Adrenal gland (tissue), 12 donors: ENCODE measurements around the gene GLP2R. TPM values are rescaled to one million over a fixed set of nuclear protein-coding genes. Genes with fewer than 3 reads are reported as not detected.

Source experiments
- DNase-seq, 7 donors: peaks; one replicate each; pipeline ENCODE4 v3.0.0-alpha.2; 2019 to 2020
- H3K27ac ChIP-seq, 5 donors: fragments of 200-600 bp; sonication (generic) in 4 of 5; 1 replicate in 3 of 5; 2 replicates in 2 of 5; pipeline versions ENCODE4 v1.5.1 to v1.8.0; 2016 to 2020; ENCODE audit warnings: mild to moderate bottlenecking in 1 of 5
- H3K27me3 ChIP-seq: fragments of 200-600 bp; 2 replicates; pipeline ENCODE4 v1.8.0; 2021
- H3K36me3 ChIP-seq, 2 donors: fragments of 200-600 bp; replicated peaks in 1 of 2; 1 replicate in 1 of 2; 2 replicates in 1 of 2; pipeline versions ENCODE4 v1.5.1 to v1.8.0; 2018 to 2022
- H3K4me1 ChIP-seq, 2 donors: fragments of 200-600 bp; replicated peaks in 1 of 2; 1 replicate in 1 of 2; 2 replicates in 1 of 2; pipeline versions ENCODE4 v1.5.1 to v1.8.0; 2018 to 2021
- H3K4me3 ChIP-seq, 4 donors: fragments of 200-600 bp; sonication (generic) in 3 of 4; one replicate each; pipeline ENCODE4 v1.5.1; 2016 to 2018
- H3K9me3 ChIP-seq, 3 donors: fragments of 200-600 bp; sonication (generic) in 1 of 3; replicated peaks in 1 of 3; 1 replicate in 2 of 3; 2 replicates in 1 of 3; pipeline versions ENCODE4 v1.5.1 to v1.8.0; 2016 to 2021
- POLR2A ChIP-seq, 2 donors: fragments of 450-650 bp; IDR thresholded peaks; one replicate each; pipeline ENCODE4 v1.6.1; 2017; ENCODE audit warnings: antibody characterized with exemption in 2 of 2, mild to moderate bottlenecking in 2 of 2, moderate library complexity in 1 of 2
- WGBS, 4 donors: extraction: QIAGEN DNeasy Blood & Tissue Kit in 2 of 4; methylation state at CpG; one replicate each; pipeline versions ENCODE4 v1.1.5 to v1.1.7; 2013 to 2017; 5-methylcytosine and 5-hydroxymethylcytosine counted together
- intact Hi-C, 2 donors: fragments of 100-400 bp; cut with DNase I; formaldehyde crosslinking; loops; one replicate each; pipeline versions ENCODE4 v1.14.1 to v1.15.0; 2022 to 2023
- polyA plus RNA-seq, 3 donors: library from polyadenylated mRNA; stranded (reverse); fragments of 200-250 nt in 2 of 3; fragments of 350-450 nt in 1 of 3; fragmentation: Illumina TruSeq in 1 of 3; extraction: RNeasy Lipid Tissue Mini Kit (QIAGEN cat#74804) in 1 of 3; gene quantifications; one replicate each; pipeline ENCODE4 v1.2.3, GENCODE V29; 2013 to 2014
- total RNA-seq, 9 donors: library from RNA; depleted of rRNA in 4 of 9; stranded (reverse); fragments of >200 nt in 4 of 9; fragments of 120-200 nt in 1 of 9; fragmentation: NEBNext Ultra II Directional in 1 of 9; extraction: Animal tissue kit (Norgen Biotek cat#: 25700) in 1 of 9; gene quantifications; one replicate each; pipeline versions ENCODE4 v1.1.0 to v1.2.4, GENCODE V29; 2013 to 2023
- TF ChIP-seq, protein P1 (sequence below), 6 experiments: fragments of 450-650 bp in 4 of 6; fragments of 200-600 bp in 2 of 6; sonication (generic) in 1 of 6; IDR thresholded peaks; 1 replicate in 5 of 6; 2 replicates in 1 of 6; pipeline versions ENCODE4 v1.5.1 to v1.8.0; 2016 to 2021; ENCODE audit warnings: antibody characterized with exemption in 6 of 6, mild to moderate bottlenecking in 2 of 6, moderate library complexity in 1 of 6
- donor health status: healthy with polysubstance abuse.
- donor health status: Bipolar disorder and iron deficiency.
- donor health status: DM: yes; HTN: yes; CAD: no.
- donor health status: DM: no; HTN: no; CAD: no.
- donor health status: DM: no; HTN: no; CAD: no.
- donor health status: DM: yes; HTN: yes; CAD: no.

The GLP2R gene
- total and polyA plus RNA-seq, 12 donors = 0.07 to 1.2 (median 0.35) TPM; not detected in 1

DNA sequence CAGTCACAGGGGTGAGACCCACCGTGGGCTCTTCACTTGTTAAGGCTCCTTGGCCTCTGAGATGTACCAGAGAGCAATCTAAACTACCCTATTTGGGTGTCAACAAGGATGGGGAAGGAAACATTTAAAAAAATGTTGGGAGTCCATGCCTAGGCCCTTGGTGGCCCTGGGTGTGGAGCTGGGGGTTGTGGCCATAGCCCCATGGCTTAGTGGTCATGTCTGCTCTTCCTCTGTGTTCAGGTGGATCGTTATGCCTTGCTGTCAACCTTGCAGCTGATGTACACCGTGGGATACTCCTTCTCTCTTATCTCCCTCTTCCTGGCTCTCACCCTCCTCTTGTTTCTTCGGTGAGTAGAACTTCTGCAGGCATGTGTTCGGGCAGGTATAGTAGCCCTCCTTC is 28.5 kb downstream of the GLP2R start:
- no peak for TF ChIP-seq POLR2A (IDR thresholded peaks at IDR 0.05)
- TF ChIP-seq, protein P1, sequence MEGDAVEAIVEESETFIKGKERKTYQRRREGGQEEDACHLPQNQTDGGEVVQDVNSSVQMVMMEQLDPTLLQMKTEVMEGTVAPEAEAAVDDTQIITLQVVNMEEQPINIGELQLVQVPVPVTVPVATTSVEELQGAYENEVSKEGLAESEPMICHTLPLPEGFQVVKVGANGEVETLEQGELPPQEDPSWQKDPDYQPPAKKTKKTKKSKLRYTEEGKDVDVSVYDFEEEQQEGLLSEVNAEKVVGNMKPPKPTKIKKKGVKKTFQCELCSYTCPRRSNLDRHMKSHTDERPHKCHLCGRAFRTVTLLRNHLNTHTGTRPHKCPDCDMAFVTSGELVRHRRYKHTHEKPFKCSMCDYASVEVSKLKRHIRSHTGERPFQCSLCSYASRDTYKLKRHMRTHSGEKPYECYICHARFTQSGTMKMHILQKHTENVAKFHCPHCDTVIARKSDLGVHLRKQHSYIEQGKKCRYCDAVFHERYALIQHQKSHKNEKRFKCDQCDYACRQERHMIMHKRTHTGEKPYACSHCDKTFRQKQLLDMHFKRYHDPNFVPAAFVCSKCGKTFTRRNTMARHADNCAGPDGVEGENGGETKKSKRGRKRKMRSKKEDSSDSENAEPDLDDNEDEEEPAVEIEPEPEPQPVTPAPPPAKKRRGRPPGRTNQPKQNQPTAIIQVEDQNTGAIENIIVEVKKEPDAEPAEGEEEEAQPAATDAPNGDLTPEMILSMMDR (IDR thresholded peaks at IDR 0.05) = no peak
- Histone ChIP-seq H3K4me3 (no peak overlapping the region), H3K4me1 (no peaks in the 10 kb centered on the region), H3K9me3 (peaks cover 0 to 5% (median 0%) of the 10 kb centered on the region in 3 donors), H3K27me3 (no peaks in the 10 kb centered on the region), H3K27ac (no peak overlapping the region), H3K36me3 (no peaks in the 10 kb centered on the region)
- intact Hi-C loops = no loop called here
- 71 to 79% (median 75%) methylated on average over 5 of the region's 5 CpGs for WGBS, 4 donors
- DNase-seq = no peak

DNA sequence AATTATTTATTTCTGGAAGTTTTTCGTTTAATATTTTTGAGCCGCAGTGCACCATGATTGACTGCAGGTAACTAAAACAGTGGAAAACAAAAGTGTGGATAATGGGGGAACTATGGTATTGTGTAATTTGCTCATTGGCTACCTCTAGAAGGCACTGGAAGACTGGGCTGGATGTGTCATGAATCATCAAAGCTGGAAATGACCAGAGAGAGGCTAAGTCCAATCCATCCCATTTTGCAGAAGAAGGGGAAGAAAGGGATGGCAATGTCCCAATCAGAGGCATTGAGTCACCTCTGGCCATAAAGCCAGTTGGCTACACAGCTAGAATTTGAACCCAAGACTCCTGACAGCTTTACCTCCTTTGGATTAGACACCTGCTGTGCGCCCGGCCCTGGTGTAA is 29.3 kb downstream of the GLP2R start:
- no peak for TF ChIP-seq POLR2A (IDR thresholded peaks at IDR 0.05)
- TF ChIP-seq, protein P1 (IDR thresholded peaks at IDR 0.05) = no peak
- intact Hi-C loops = no loop called here
- WGBS, 4 donors = 67 to 88% (median 83%) methylated on average over 4 of the region's 4 CpGs
- Histone ChIP-seq H3K4me1 (no peaks in the 10 kb centered on the region), H3K27ac (no peak overlapping the region), H3K4me3 (no peak overlapping the region), H3K36me3 (no peaks in the 10 kb centered on the region), H3K27me3 (no peaks in the 10 kb centered on the region), H3K9me3 (peaks cover 0 to 5% (median 0%) of the 10 kb centered on the region in 3 donors)
- DNase-seq = no peak

DNA sequence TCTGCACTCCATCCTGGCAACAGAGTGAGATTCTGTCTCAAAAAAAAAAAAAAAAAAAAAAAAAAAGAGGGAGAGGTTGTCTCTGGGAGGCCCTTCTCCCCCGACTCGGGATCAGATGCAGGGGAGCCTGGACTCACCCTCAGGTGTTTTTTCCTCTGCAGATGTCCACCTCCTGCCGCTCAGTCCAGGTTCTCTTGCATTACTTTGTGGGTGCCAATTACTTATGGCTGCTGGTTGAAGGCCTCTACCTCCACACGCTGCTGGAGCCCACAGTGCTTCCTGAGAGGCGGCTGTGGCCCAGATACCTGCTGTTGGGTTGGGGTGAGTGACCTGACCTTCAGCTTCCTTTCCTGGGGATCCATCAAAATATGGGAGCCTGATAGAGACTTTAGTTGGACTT is 34.1 kb downstream of the GLP2R start:
- H3K27ac ChIP-seq = no peak overlapping the region
- no peak for DNase-seq

DNA sequence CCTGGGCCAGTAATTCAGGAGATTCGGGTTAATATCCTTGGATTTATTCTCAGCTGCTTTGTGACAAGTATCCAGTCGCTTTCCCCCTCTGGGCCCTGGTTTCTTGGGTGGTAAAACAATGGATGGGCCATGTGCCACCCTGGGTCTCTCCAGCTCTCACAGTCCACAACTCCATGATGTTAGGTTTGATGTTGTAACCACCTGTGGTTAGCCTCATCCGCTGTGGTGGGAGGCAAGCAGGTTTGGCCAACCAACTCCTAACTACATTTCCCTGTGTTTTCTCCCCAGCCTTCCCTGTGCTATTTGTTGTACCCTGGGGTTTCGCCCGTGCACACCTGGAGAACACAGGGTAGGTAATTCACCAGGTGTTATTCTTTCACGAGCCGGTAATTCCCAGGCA is 35.1 kb downstream of the GLP2R start:
- intact Hi-C loops = no loop called here

More for the DNA sequence above, 34.1 kb downstream of the GLP2R start:
- H3K9me3 ChIP-seq = peaks cover 0 to 5% (median 0%) of the 10 kb centered on the region in 3 donors
- H3K36me3 ChIP-seq = no peaks in the 10 kb centered on the region
- intact Hi-C loops = no loop called here
- TF ChIP-seq, protein P1 (IDR thresholded peaks at IDR 0.05) = no peak
- TF ChIP-seq POLR2A (IDR thresholded peaks at IDR 0.05) = no peak
- H3K27me3 ChIP-seq = no peaks in the 10 kb centered on the region
- 71 to 93% (median 82%) methylated on average over 5 of the region's 5 CpGs for whole genome bisulfite sequencing, 4 donors
- H3K4me3 ChIP-seq = no peak overlapping the region
- no peaks in the 10 kb centered on the region for H3K4me1 ChIP-seq

More for the DNA sequence above, 35.1 kb downstream of the GLP2R start:
- TF ChIP-seq, protein P1 (IDR thresholded peaks at IDR 0.05) = no peak
- TF ChIP-seq POLR2A (IDR thresholded peaks at IDR 0.05) = no peak
- no peak overlapping the region for H3K27ac ChIP-seq
- peaks cover 0 to 5% (median 0%) of the 10 kb centered on the region in 3 donors for H3K9me3 ChIP-seq
- H3K4me3 ChIP-seq = no peak overlapping the region
- 70 to 92% (median 81%) methylated on average over 7 of the region's 7 CpGs for WGBS, 4 donors
- H3K36me3 ChIP-seq = no peaks in the 10 kb centered on the region
- no peaks in the 10 kb centered on the region for H3K4me1 ChIP-seq
- H3K27me3 ChIP-seq = no peaks in the 10 kb centered on the region
- DNase-seq = no peak
